HCT116 (cell line): ENCODE results near the gene ENOPH1. TPM values are rescaled to one million over a fixed set of nuclear protein-coding genes. Genes with fewer than 3 reads are reported as not detected.

Experiments used
- ATAC-seq: fragments of 200-7000 bp; cut with Tn5 transposase; 2 replicates; pipeline ENCODE4 v1.9.1; 2020; ENCODE audit warnings: mild to moderate bottlenecking, moderate library complexity
- BruUV-seq: library from RNA; stranded (reverse); fragments of 400-500 nt; replicated peaks from 2 replicates; lab custom pipeline; 2021; lab: Mats Ljungman, UMichigan
- CTCF ChIA-PET: fragments of 300-600 bp; sonication (Branson Sonifier 250); formaldehyde crosslinking; loops from one replicate; lab custom pipeline; 2021; ENCODE audit warnings: antibody characterized with exemption; lab: Charles Lee
- POLR2A ChIA-PET: fragments of 300-600, 350-600 bp; sonication (Branson Sonifier 250); formaldehyde crosslinking; loops from one replicate; lab custom pipeline; 2021; ENCODE audit warnings: antibody characterized with exemption; lab: Charles Lee
- RAD21 ChIA-PET, 2 experiments: fragments of 300-600 bp; sonication (Branson Sonifier 250); formaldehyde crosslinking; loops; one replicate each; lab custom pipeline; 2023; ENCODE audit warnings: low total read pairs in 2 of 2; ENCODE audit not compliant: uncharacterized antibody in 2 of 2, unreplicated experiment in 2 of 2, low non-redundant PET in 1 of 2; lab: Charles Lee
- DNase-seq: peaks from one replicate; pipeline ENCODE4 v3.0.0-alpha.2; 2010; ENCODE audit warnings: low read depth, low spot score
- H2AFZ ChIP-seq: fragments of 200-600 bp; shearing (Covaris generic), sonication (generic); 2 replicates; pipeline ENCODE4 v1.6.1; 2017; ENCODE audit warnings: low read depth, mixed run types, mixed read lengths, antibody characterized with exemption, low read length; ENCODE audit not compliant: poor library complexity, severe bottlenecking
- H3K27ac ChIP-seq: 2 replicates; pipeline ENCODE4 v1.5.1; 2012; ENCODE audit warnings: low read depth, low read length
- H3K27me3 ChIP-seq: fragments of 200-600 bp; sonication (generic); 2 replicates; pipeline ENCODE4 v1.6.1; 2016; ENCODE audit warnings: mixed run types, low read length, mixed read lengths; ENCODE audit not compliant: insufficient read depth
- H3K36me3 ChIP-seq, 2 experiments: fragments of 200-500 bp in 1 of 2; fragments of 200-600 bp in 1 of 2; sonication (Bioruptor generic) in 1 of 2; sonication (generic) in 1 of 2; 2 replicates each; pipeline versions ENCODE4 v1.5.1 to v1.6.1; 2014 to 2016; ENCODE audit warnings: low read length in 2 of 2, inconsistent platforms in 1 of 2, mixed read lengths in 1 of 2, mixed run types in 1 of 2; ENCODE audit not compliant: insufficient read depth in 2 of 2, control insufficient read depth in 1 of 2
- H3K4me1 ChIP-seq, 2 experiments: fragments of 200-600 bp in 1 of 2; sonication (generic) in 1 of 2; 2 replicates each; pipeline versions ENCODE4 v1.5.1 to v1.6.1; 2012 to 2017; ENCODE audit warnings: low read length in 2 of 2, inconsistent platforms in 1 of 2, mild to moderate bottlenecking in 1 of 2, mixed read lengths in 1 of 2, mixed run types in 1 of 2, moderate library complexity in 1 of 2; ENCODE audit not compliant: insufficient read depth in 2 of 2, control insufficient read depth in 1 of 2
- H3K4me2 ChIP-seq: fragments of 200-600 bp; sonication (generic); 2 replicates; pipeline ENCODE4 v1.6.1; 2017; ENCODE audit warnings: mixed run types, low read length, mixed read lengths
- H3K4me3 ChIP-seq, 2 experiments: fragments of 200-600 bp in 1 of 2; sonication (generic) in 1 of 2; replicated peaks in 1 of 2; 2 replicates each; pipeline ENCODE4 v1.5.1; 2011 to 2016; ENCODE audit warnings: low read length in 2 of 2, control low read depth in 1 of 2, low read depth in 1 of 2, mild to moderate bottlenecking in 1 of 2, mixed read lengths in 1 of 2, mixed run types in 1 of 2
- H3K79me2 ChIP-seq: fragments of 200-600 bp; sonication (generic); 2 replicates; pipeline ENCODE4 v1.6.1; 2017; ENCODE audit warnings: mild to moderate bottlenecking, mixed run types, low read length, moderate library complexity, mixed read lengths; ENCODE audit not compliant: insufficient read depth
- H3K9ac ChIP-seq: fragments of 200-600 bp; sonication (generic); 2 replicates; pipeline ENCODE4 v1.6.1; 2016; ENCODE audit warnings: low read length, mixed read lengths
- H3K9me2 ChIP-seq: fragments of 200-600 bp; sonication (generic), shearing (Covaris generic); 2 replicates; pipeline ENCODE4 v1.6.1; 2017; ENCODE audit warnings: mixed run types, mild to moderate bottlenecking, moderate library complexity; ENCODE audit not compliant: insufficient read depth
- H3K9me3 ChIP-seq, 2 experiments: fragments of 200-500 bp in 1 of 2; fragments of 200-600 bp in 1 of 2; sonication (Bioruptor generic) in 1 of 2; sonication (generic) in 1 of 2; 2 replicates each; pipeline ENCODE4 v1.6.1; 2014 to 2017; ENCODE audit warnings: low read length in 2 of 2, mixed read lengths in 2 of 2, inconsistent platforms in 1 of 2, low read depth in 1 of 2, mild to moderate bottlenecking in 1 of 2, mixed run types in 1 of 2, moderate library complexity in 1 of 2; ENCODE audit not compliant: control insufficient read depth in 1 of 2, insufficient read depth in 1 of 2
- H4K20me1 ChIP-seq: fragments of 200-600 bp; sonication (generic), shearing (Covaris generic); 2 replicates; pipeline ENCODE4 v1.6.1; 2017; ENCODE audit warnings: mixed run types, mild to moderate bottlenecking, moderate library complexity; ENCODE audit not compliant: insufficient read depth
- CEBPB ChIP-seq: IDR thresholded peaks from 2 replicates; pipeline ENCODE4 v1.6.1; 2012; ENCODE audit warnings: low read depth
- CTCF ChIP-seq, 3 experiments: fragments of 200-600 bp in 1 of 3; sonication (generic) in 1 of 3; IDR thresholded peaks in 2 of 3; conservative IDR thresholded peaks in 1 of 3; 2 replicates each; pipeline ENCODE4 v1.5.1; 2012 to 2017; ENCODE audit warnings: low read depth in 2 of 3, low read length in 2 of 3, antibody characterized with exemption in 1 of 3, borderline replicate concordance in 1 of 3, control low read depth in 1 of 3, mild to moderate bottlenecking in 1 of 3, mixed read lengths in 1 of 3, mixed run types in 1 of 3, moderate library complexity in 1 of 3; ENCODE audit not compliant: insufficient read depth in 1 of 3
- EGR1 ChIP-seq: IDR thresholded peaks from 2 replicates; pipeline ENCODE4 v1.6.1; 2012; ENCODE audit warnings: low read depth
- EZH2phosphoT487 ChIP-seq: fragments of 200-600 bp; IDR thresholded peaks from 2 replicates; pipeline ENCODE4 v1.6.1; 2018; ENCODE audit warnings: antibody characterized with exemption, borderline replicate concordance
- POLR2A ChIP-seq: IDR thresholded peaks from 2 replicates; pipeline ENCODE4 v1.7.0; 2011; ENCODE audit warnings: borderline replicate concordance; ENCODE audit not compliant: insufficient read depth, insufficient read length; ENCODE audit errors: extremely low read depth
- POLR2AphosphoS5 ChIP-seq: IDR thresholded peaks from 2 replicates; pipeline ENCODE4 v1.6.1; 2011; ENCODE audit warnings: mild to moderate bottlenecking, low read depth, low read length, moderate library complexity
- TCF7L2 ChIP-seq: IDR thresholded peaks from 2 replicates; pipeline ENCODE4 v1.7.0; 2011; ENCODE audit warnings: borderline replicate concordance, inconsistent platforms; ENCODE audit not compliant: insufficient read depth, insufficient read length; ENCODE audit errors: extremely low read depth
- intact Hi-C: fragments of 100-400 bp; cut with micrococcal nuclease; formaldehyde crosslinking; loops from 2 replicates; pipeline ENCODE4 v1.10.0; 2022
- total RNA-seq: library from RNA; stranded (reverse); gene quantifications from one replicate; pipeline ENCODE4 v1.2.1, GENCODE V29; 2021; ENCODE audit not compliant: unreplicated experiment

ENOPH1 gene
- total RNA-seq, 1 experiment from 2014 or later, result 53.4 TPM

- peaks cover 32 to 37% of the 10 kb centered on the region in 2 experiments for H3K36me3 ChIP-seq
- H2AFZ ChIP-seq, result no peak overlapping the region
- no peak overlapping the region for H3K4me3 ChIP-seq
- intact Hi-C loops, result loop anchor here (1.0 to 2.0 kb wide), 2 partner anchors 13 to 47 kb away; no protein-coding TSS in a partner anchor
- peaks cover 0 to 22% of the 10 kb centered on the region in 2 experiments; a peak in 3 of 4 replicates for H3K4me1 ChIP-seq
- no peaks in the 10 kb centered on the region for H3K9me3 ChIP-seq
- CTCF ChIA-PET, result no interaction called here
- no peaks in the 10 kb centered on the region for H3K27me3 ChIP-seq
- DNase-seq, result no peak
- no peaks in the 10 kb centered on the region for H3K9me2 ChIP-seq
- TF ChIP-seq POLR2A (no peak), EGR1 (no peak), POLR2AphosphoS5 (peak; percentile 37), CEBPB (no peak), CTCF (IDR thresholded peaks at IDR 0.05 in 2 of 3, conservative IDR thresholded peaks at IDR 0.05 in 1 of 3; ENCODE audit: borderline replicate concordance in 1 of 3, insufficient read depth in 1 of 3, low read depth in 2 of 3, low read length in 2 of 3) (no peak)
- POLR2A ChIA-PET, result interaction anchor here (0.8 to 3.1 kb wide), 2 partner anchors 48 kb away, joined by 3 to 11 read pairs; partner anchors contain the start of gene HNRNPD
- no peak overlapping the region for H3K9ac ChIP-seq
- H3K27ac ChIP-seq, result no peak overlapping the region
- H3K4me2 ChIP-seq, result no peak overlapping the region
- RAD21 ChIA-PET, result no interaction called here
- BruUV-seq, result no TSS peak
- H3K79me2 ChIP-seq, result peaks cover 24% of the 10 kb centered on the region
- peak; percentile 41 for ATAC-seq
- peaks cover 42% of the 10 kb centered on the region for H4K20me1 ChIP-seq
These were observed 8.4 kb upstream of the ENOPH1 start for GRCh38 chr4:82421796-82422560.

GRCh38 chr4:82422616-82423015, 7.8 kb upstream of the ENOPH1 start:
- DNase-seq (no peak), ATAC-seq (no peak)
- Histone ChIP-seq H2AFZ (no peak overlapping the region), H3K9me2 (no peaks in the 10 kb centered on the region), H3K4me1 (peaks cover under 1 to 28% of the 10 kb centered on the region in 2 experiments; a peak in 3 of 4 replicates), H4K20me1 (peaks cover 49% of the 10 kb centered on the region), H3K79me2 (peaks cover 30% of the 10 kb centered on the region), H3K36me3 (peaks cover 38 to 43% of the 10 kb centered on the region in 2 experiments), H3K4me3 (no peak overlapping the region), H3K4me2 (no peak overlapping the region), H3K9ac (no peak overlapping the region), H3K9me3 (no peaks in the 10 kb centered on the region), H3K27ac (no peak overlapping the region), H3K27me3 (no peaks in the 10 kb centered on the region)
- ChIA-PET CTCF (no interaction called here), RAD21 (no interaction called here), POLR2A (interaction anchor here (0.8 kb wide), 1 partner anchor 49 kb away, joined by 3 read pairs; the partner anchor contains the start of gene HNRNPD)
- TF ChIP-seq EZH2phosphoT487 (no peak), TCF7L2 (no peak)
- intact Hi-C loops, result no loop called here
- BruUV-seq, result no TSS peak
